A673 (cell line): ENCODE measurements around the gene ZNFX1.

ENCODE experiments used
- CTCF ChIP-seq: fragments of 300-800, 200-600 bp; sonication (generic); conservative IDR thresholded peaks from 2 replicates; pipeline ENCODE4 v1.5.1; 2017; ENCODE audit warnings: low read depth, mild to moderate bottlenecking, antibody characterized with exemption, low read length, moderate library complexity, mixed read lengths
- EZH2 ChIP-seq: fragments of 200-600 bp; sonication (generic); IDR thresholded peaks from 2 replicates; pipeline ENCODE4 v1.6.1; 2017; ENCODE audit warnings: borderline replicate concordance, low read depth, mild to moderate bottlenecking, mixed read lengths, antibody characterized with exemption, low read length; ENCODE audit not compliant: poor library complexity, severe bottlenecking

- TF ChIP-seq CTCF (no peak), EZH2 (no peak)
Measured at GRCh38 chr20:49219091-49219923, 58.5 kb downstream of the ZNFX1 start, which contains the start of gene DDX27.
